HUES6 (cell line): ENCODE data around the gene FOXS1.

Source experiments
- H3K27ac ChIP-seq: 2 replicates; pipeline ENCODE4 v1.7.0; 2013; ENCODE audit warnings: low read depth, mild to moderate bottlenecking, low read length, inconsistent platforms
- H3K27me3 ChIP-seq: 2 replicates; pipeline ENCODE4 v1.6.1; 2013; ENCODE audit warnings: low read length; ENCODE audit not compliant: control insufficient read depth, insufficient read depth
- H3K36me3 ChIP-seq: 2 replicates; pipeline ENCODE4 v1.6.1; 2013; ENCODE audit warnings: low read length; ENCODE audit not compliant: control insufficient read depth, insufficient read depth
- H3K4me1 ChIP-seq: 2 replicates; pipeline ENCODE4 v1.6.1; 2013; ENCODE audit warnings: low read length; ENCODE audit not compliant: control insufficient read depth, insufficient read depth
- H3K4me3 ChIP-seq: 2 replicates; pipeline ENCODE4 v1.5.1; 2013; ENCODE audit warnings: low read depth, low read length
- H3K9ac ChIP-seq: one replicate; pipeline ENCODE4 v1.6.1; 2013; ENCODE audit warnings: mild to moderate bottlenecking, low read length
- H3K9me3 ChIP-seq: 2 replicates; pipeline ENCODE4 v1.6.1; 2013; ENCODE audit warnings: low read depth, low read length; ENCODE audit not compliant: control insufficient read depth, insufficient read depth

FOXS1 gene

DNA sequence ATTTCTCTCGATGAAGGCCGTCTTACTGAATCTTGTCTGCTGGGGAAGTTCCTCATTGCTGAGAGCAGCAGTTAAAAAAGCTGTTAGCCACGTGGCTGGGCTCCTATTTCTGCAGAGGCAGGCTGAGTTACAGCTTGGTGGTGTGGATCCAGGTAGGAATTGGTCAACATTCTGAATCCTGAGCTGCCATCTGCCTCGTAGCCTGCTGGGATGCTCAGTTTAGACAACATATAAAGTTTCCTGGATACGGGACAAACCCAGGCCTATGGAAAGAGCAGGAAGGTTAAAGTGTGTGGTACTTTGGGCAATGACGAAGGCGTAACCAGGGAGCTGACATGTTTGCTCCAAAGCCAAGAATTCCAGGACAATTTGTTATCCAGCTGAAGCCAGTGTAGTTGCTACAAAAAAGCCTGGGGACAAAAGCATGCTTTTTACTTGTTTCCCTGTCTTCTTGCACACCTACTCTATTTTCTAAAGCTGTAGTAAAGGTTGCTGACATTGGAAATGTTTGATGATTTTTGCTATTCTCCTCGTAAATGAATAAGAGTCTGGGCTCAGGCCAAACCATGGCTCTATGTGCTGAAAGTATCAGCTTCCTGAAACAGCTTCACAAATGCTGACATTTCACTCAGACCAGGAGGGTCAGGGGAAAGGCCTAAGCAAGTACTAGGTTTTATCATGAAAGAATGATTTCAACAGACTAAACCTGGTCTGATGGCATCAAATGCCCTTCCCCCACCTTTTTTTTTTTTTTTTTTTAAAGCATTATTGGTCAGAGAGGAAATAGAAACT is 38.6 kb downstream of the FOXS1 start:
- Histone ChIP-seq H3K4me3 (no peak overlapping the region), H3K4me1 (no peaks in the 10 kb centered on the region), H3K36me3 (peaks cover 54% of the 10 kb centered on the region), H3K27me3 (no peaks in the 10 kb centered on the region), H3K9ac (no peak overlapping the region), H3K9me3 (no peaks in the 10 kb centered on the region), H3K27ac (no peak overlapping the region)

DNA sequence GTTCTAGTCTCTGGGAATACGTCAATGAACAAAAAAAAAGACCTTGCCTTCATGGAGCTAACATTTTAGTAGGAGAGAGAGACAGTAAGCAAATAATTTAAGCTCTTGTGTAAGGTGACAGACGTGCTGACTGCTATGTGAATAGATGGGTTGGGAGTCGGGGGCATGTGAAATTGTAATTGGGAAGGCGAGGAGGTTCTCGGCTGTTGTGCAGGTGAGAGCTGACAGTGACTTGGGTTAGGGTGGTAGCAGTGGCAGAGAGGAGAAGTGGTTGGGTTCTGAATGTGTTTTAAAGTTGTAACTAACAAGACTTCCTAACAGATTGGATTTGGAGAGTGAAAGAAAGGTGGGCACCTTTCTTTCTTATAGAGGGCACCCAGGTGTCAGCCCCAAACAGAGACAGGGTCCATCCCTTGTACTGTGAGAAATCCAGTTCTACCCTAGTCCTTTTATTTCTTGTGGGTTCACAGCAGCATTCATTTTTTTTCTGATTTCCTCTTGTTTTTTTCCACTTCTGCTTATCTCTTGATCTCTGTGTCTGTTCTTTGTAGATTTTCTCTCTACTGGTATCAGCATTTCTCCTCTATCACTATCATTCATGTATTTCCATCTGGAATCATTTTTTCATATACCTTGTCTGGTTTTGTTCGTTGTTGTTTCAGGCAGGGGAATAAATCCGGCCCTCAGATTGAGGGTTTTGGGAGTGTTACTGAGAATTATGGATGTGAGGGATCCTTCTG is 41.7 kb downstream of the FOXS1 start:
- H3K9ac ChIP-seq = no peak overlapping the region
- H3K27ac ChIP-seq = no peak overlapping the region
- peaks cover 84% of the 10 kb centered on the region for H3K36me3 ChIP-seq

DNA sequence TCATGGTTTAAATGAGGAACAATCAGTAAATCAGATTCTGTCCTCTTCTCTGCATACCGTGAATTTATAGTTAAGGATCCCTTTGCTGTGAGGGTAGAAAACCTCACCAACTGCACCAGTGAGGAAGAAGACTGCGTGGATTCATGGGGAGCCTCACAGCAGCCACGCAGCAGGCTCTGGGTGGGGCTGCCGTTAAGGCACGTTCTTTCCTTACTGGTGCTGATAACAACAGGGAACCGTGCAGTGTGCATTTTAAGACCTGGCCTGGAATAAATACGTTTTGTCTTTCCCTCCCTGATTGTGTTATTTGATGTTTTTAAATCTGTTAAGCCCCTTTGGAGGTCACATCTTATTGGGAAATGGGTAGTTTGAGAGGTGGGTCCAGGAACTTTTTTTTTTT is 43.9 kb downstream of the FOXS1 start:
- Histone ChIP-seq H3K9ac (no peak overlapping the region), H3K27ac (no peak overlapping the region), H3K4me1 (no peaks in the 10 kb centered on the region), H3K36me3 (peaks cover 97% of the 10 kb centered on the region), H3K4me3 (no peak overlapping the region), H3K27me3 (no peaks in the 10 kb centered on the region), H3K9me3 (no peaks in the 10 kb centered on the region)

More for the DNA sequence above, 41.7 kb downstream of the FOXS1 start:
- Histone ChIP-seq H3K9me3 (no peaks in the 10 kb centered on the region), H3K4me3 (no peak overlapping the region), H3K4me1 (no peaks in the 10 kb centered on the region), H3K27me3 (no peaks in the 10 kb centered on the region)

DNA sequence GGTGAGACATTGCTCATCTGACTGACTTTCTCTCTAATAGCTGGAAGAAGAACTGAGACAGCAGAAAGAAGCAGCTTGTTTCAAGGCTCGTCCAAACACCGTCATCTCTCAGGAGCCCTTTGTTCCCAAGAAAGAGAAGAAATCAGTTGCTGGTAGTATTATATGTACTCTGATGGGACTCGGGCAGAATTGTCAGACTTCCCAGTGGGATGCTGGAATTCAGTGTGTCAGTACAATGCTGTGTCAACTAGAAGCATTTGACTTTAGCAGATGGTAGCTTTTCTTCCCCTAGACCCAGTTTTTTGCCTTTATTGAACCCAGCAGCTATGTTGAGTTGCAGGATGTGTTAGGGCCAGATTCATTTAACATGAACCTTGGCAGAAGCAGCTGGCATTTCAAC is 48.0 kb downstream of the FOXS1 start:
- peaks cover 98% of the 10 kb centered on the region for H3K36me3 ChIP-seq

More for the DNA sequence above, 48.0 kb downstream of the FOXS1 start:
- Histone ChIP-seq H3K9me3 (no peaks in the 10 kb centered on the region), H3K9ac (no peak overlapping the region), H3K27me3 (no peaks in the 10 kb centered on the region), H3K27ac (no peak overlapping the region), H3K4me1 (no peaks in the 10 kb centered on the region), H3K4me3 (no peak overlapping the region)
